Right atrium auricular region (tissue), 2 donors: ENCODE results near the gene LYRM9. TPM values are rescaled to one million over a fixed set of nuclear protein-coding genes. Genes with fewer than 3 reads are reported as not detected.

Experiments
- DNase-seq: peaks from one replicate; pipeline ENCODE4 v3.0.0-alpha.2; 2019; ENCODE audit warnings: low spot score
- H3K27ac ChIP-seq, 2 donors: fragments of 200-600 bp; sonication (generic); 1 replicate in 1 of 2; 2 replicates in 1 of 2; pipeline ENCODE4 v1.5.1; 2016 to 2019
- H3K27me3 ChIP-seq, 2 donors: fragments of 200-600 bp; sonication (generic); one replicate each; pipeline versions ENCODE4 v1.5.1 to v1.6.0; 2017 to 2019
- H3K36me3 ChIP-seq: fragments of 200-600 bp; sonication (generic); one replicate; pipeline ENCODE4 v1.5.1; 2016
- H3K4me1 ChIP-seq, 2 donors: fragments of 200-600 bp; sonication (generic); one replicate each; pipeline versions ENCODE4 v1.5.1 to v1.6.0; 2017 to 2019
- H3K4me3 ChIP-seq, 2 donors: fragments of 200-600 bp; sonication (generic); 1 replicate in 1 of 2; 2 replicates in 1 of 2; pipeline ENCODE4 v1.5.1; 2017 to 2019; ENCODE audit warnings: mild to moderate bottlenecking in 1 of 2, moderate library complexity in 1 of 2
- H3K9me3 ChIP-seq, 2 donors: fragments of 200-600 bp; sonication (generic); one replicate each; pipeline ENCODE4 v1.5.1; 2019
- CTCF ChIP-seq, 2 donors: fragments of 200-600 bp; sonication (generic); IDR thresholded peaks; one replicate each; pipeline ENCODE4 v1.5.1; 2019; ENCODE audit warnings: antibody characterized with exemption in 2 of 2
- total RNA-seq, 2 donors: library from RNA; depleted of rRNA; stranded (reverse); fragments of >200 nt; gene quantifications; one replicate each; pipeline ENCODE4 v1.1.0, GENCODE V29; 2016

The LYRM9 gene
- total RNA-seq, 2 donors from 2014 or later = 13.8 to 19.5 TPM

GRCh38 chr17:27868565-27868964 lies 24.6 kb downstream of the LYRM9 start:
- no peak for DNase-seq
- Histone ChIP-seq H3K27ac (no peak overlapping the region), H3K27me3 (no peaks in the 10 kb centered on the region), H3K4me3 (no peak overlapping the region), H3K36me3 (no peaks in the 10 kb centered on the region), H3K9me3 (no peaks in the 10 kb centered on the region), H3K4me1 (no peaks in the 10 kb centered on the region)
- no peak for TF ChIP-seq CTCF (IDR thresholded peaks at IDR 0.05)

- DNase-seq = no peak
- Histone ChIP-seq H3K36me3 (no peaks in the 10 kb centered on the region), H3K9me3 (no peaks in the 10 kb centered on the region), H3K4me1 (no peaks in the 10 kb centered on the region), H3K27me3 (no peaks in the 10 kb centered on the region), H3K27ac (no peak overlapping the region), H3K4me3 (no peak overlapping the region)
- no peak for TF ChIP-seq CTCF (IDR thresholded peaks at IDR 0.05)
These were observed 30.3 kb downstream of the LYRM9 start for GRCh38 chr17:27862840-27863239.

- no peaks in the 10 kb centered on the region for H3K36me3 ChIP-seq
- H3K4me1 ChIP-seq = no peaks in the 10 kb centered on the region
- H3K9me3 ChIP-seq = no peaks in the 10 kb centered on the region
- no peak overlapping the region for H3K4me3 ChIP-seq
- H3K27ac ChIP-seq = no peak overlapping the region
- no peak for TF ChIP-seq CTCF (IDR thresholded peaks at IDR 0.05)
- no peak for DNase-seq
- no peaks in the 10 kb centered on the region for H3K27me3 ChIP-seq
These were observed 31.2 kb downstream of the LYRM9 start for GRCh38 chr17:27862004-27862403.

- no peak overlapping the region for H3K27ac ChIP-seq
- no peaks in the 10 kb centered on the region for H3K9me3 ChIP-seq
- no peaks in the 10 kb centered on the region for H3K27me3 ChIP-seq
- H3K36me3 ChIP-seq = no peaks in the 10 kb centered on the region
- no peak for DNase-seq
- H3K4me1 ChIP-seq = no peaks in the 10 kb centered on the region
- no peak for TF ChIP-seq CTCF (IDR thresholded peaks at IDR 0.05)
- no peak overlapping the region for H3K4me3 ChIP-seq
These were observed 32.0 kb downstream of the LYRM9 start for GRCh38 chr17:27860971-27861664.

GRCh38 chr17:27858621-27859305 lies 34.4 kb downstream of the LYRM9 start:
- H3K4me1 ChIP-seq = no peaks in the 10 kb centered on the region
- no peaks in the 10 kb centered on the region for H3K9me3 ChIP-seq
- no peaks in the 10 kb centered on the region for H3K27me3 ChIP-seq
- no peak for DNase-seq
- no peak overlapping the region for H3K27ac ChIP-seq
- no peak overlapping the region for H3K4me3 ChIP-seq
- TF ChIP-seq CTCF (IDR thresholded peaks at IDR 0.05) = no peak
- no peaks in the 10 kb centered on the region for H3K36me3 ChIP-seq
